Stimulated activated CD8-positive, alpha-beta memory T cell treated with anti-CD3 and anti-CD28 coated beads, Interleukin-15, amount 100 ng/mL, for 1 hour (primary cell): Measurements from ENCODE around the gene PYCR2.

Experiments used
- DNase-seq: peaks from one replicate; pipeline ENCODE4 v3.0.0-alpha.2; 2020; ENCODE audit warnings: low read depth

PYCR2 gene

DNA sequence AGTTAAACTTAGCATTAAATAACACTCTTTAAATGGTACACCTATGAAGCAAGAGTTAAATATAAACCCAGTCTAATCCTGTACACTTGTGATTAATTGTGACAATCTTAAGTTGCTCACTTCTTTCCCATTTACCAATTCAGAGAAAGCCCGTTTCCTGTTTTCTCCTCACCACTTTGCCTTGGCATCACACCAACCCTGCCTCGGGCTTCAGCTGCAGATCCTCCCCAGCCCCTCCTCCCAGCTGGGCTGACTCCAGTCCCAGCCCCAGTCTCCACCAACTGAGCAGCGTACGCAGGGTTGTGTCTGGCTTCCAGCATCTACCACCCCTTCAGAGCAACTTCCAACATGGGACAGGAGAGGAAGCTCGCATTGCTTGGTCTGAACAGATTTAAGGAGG, 4.1 kb downstream of the PYCR2 start:
- DNase-seq: no peak

DNA sequence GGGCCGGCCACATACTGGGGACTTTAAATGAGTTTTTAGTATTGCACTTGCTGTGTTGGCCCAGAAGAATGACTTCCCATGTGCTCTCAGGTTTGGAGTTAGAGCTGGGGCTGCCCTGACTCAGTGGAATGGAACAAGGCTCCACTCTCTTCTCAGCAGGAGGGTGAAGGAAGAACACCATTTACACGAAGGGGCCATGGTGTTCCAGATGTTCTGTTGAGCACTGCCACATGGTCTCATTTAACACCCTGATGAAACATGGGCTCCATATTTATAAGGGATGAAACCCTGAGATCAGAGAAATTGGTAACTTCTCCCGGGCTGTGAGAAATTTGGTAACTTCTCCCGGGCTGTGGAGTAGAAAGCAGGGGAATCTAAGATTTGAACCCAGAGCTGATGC, 5.8 kb downstream of the PYCR2 start:
- no peak for DNase-seq

DNA sequence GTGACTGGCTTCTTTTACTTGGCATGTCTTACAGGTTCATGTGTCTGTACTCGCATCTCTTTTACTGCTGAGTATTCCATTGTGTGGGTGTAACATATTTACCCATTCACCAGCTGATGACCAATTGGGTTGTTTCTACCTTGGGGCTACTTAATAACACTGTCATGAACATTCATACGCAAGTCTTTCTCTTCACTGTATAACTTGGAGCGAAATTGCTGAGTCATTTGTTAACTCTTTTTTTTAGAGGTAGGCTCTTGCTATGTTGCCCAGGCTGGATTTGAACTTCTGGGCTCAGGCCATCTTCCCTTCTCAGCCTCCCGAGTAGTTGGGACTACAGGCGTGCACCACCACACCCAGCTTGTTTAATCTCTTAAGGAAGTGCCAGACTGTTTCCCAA, 6.5 kb downstream of the PYCR2 start:
- no peak for DNase-seq

DNA sequence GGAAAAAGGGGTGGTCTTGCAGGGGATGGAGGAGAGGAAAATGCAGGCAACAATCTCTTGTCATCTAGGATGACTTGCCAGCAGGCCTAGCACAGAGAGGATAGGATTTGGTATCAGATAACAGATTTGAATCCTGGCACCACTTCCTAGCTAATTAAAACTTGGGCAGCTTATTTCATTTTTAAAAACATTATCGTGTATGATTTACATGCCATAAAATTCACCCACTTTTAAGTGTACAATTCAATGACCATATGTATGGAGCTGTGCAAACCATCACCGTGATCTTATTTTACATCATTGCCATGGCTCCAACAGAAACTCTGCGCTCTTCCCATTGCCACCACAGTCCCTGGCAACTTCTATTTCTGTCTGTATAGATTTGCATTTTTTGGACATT, 6.9 kb downstream of the PYCR2 start:
- DNase-seq: no peak

DNA sequence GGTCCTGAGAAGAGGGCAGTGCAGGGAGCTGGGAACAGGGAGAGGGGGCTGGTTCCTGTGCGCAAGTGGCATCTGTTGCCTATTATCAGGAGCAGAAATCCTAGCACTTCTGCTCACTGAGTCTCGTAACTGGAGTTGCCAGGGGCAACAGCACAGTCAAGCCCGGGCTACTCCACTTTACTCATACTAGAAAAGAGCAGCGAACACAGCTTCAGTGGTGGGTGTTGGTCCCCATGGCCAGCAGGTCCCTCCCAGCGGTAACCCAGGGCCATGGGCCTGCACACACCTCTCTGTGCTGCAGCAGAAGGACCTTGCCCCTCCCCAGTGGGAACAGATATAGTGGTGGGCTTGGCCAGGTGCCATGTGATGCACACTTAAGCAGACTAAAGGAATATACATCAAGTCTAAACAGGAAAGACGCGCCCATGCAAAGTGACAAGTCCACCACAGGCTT, 8.5 kb downstream of the PYCR2 start:
- DNase-seq: no peak

DNA sequence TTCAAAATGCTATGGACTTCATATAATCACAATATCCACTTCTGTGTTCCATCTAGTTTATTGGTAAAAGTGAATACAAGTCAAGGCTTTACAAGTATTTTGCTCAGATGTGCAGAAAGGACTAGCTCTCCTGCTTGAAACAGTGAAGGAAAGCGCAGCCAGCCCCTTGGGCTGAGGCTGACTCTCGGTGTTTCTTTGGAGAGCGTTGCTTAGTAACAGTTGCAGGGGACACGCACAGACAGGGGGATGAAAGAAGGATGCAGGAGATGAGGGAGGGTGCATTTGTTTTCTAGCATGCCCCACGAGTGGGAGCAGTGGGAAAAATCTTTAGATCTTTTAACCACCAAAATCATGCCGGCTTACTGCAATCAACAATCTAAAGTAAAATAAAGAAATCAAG, 9.1 kb downstream of the PYCR2 start:
- no peak for DNase-seq

DNA sequence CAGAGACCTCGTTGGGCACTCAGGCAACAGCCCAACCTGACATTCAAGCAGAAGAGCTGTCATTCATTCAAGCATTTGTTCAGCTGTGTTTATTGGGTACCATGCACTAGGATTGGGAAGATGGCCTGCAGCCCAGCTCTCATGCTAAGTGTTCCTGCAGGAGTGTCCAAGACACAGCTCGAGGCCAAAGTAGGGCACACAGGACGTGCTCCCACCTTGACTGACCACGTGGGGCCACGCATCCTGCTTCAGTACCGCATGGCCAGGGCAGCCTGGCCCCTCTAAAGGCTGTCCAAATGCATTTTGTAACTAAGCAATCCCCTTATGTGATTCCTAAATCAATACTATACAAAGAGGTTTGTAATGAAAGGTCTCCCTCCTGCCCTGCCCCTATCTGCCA, 9.7 kb downstream of the PYCR2 start:
- no peak for DNase-seq

DNA sequence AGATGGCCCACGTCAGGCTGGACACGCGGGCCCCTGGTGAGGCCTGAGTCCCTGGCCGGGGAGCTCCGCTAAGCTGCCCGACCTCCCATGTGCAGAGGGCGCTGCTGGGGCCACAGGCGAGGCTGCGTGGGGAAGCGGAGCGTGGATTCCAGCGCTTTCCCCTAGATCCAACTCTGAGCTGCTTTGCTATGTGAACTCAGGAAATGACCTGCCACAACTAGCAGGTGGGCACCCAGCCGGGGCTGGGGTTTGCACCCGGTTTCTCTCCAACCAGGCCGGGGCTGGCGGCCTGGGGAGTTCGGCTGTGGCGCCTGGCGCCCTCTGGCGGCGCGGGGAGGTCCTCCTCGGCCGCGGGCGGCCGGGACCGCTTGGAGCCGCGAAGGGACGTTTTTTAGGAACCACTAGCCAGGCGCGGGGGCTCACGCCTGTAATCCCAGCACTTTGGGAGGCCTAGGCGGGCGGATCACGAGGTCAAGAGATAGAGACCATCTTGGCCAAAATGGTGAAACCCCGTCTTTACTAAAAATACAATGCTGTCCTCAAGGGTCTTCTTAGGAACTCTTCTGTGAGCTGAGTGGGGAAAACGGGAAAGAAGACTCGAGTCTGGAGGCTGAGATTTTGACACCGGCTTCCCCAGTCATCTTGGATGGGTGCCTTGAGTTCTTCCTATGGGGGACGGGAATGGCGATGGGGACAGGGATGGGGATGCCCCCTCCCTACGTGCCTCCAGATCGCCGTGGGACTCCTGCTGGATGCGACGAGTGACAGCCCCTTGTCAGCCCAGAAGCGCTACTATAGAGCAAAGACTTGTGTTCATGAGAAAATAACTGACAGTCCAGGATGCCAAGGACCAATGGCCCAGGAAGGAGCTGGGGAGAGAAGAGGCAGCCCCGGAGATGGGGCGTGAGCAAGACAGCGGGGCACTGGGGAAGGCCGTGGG, 12.6 kb downstream of the PYCR2 start:
- DNase-seq: peak; percentile 52

DNA sequence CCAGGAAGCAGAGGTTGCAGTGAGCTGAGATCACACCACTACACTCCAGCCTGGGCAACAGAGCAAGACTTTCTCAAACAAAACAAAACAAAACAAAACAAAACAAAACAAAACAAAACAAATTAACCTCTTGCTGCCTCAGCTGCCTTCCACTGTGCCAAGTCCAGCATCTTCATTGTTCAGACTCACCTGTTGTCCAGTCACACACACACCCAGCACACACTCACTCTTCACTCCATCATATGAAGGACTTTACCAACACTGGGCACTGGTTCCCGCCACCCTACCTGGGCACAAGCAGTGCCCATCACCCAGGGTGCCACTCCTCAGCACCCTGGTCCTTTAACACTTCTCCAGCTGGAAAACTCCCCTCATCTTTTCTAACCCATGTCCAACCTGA, 14.6 kb downstream of the PYCR2 start:
- no peak for DNase-seq

DNA sequence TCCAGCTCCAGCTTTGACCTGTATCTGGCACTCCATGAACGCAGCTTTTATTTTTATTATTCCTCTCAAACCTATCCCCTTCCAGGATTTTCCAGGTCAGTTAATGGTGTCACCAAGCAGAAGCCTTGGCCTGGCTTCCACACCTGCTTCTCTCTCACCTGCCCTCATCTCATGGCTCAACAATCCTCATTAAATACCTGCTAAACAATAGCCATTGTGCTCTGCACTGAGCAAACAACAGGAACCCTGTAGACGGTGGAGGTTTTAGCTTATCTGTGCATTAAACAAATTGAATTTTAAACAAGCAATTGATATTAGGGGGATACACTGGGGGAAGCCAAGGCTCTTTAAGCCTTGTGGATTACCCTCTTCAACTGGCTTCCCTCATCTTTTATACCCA, 15.3 kb downstream of the PYCR2 start:
- no peak for DNase-seq

DNA sequence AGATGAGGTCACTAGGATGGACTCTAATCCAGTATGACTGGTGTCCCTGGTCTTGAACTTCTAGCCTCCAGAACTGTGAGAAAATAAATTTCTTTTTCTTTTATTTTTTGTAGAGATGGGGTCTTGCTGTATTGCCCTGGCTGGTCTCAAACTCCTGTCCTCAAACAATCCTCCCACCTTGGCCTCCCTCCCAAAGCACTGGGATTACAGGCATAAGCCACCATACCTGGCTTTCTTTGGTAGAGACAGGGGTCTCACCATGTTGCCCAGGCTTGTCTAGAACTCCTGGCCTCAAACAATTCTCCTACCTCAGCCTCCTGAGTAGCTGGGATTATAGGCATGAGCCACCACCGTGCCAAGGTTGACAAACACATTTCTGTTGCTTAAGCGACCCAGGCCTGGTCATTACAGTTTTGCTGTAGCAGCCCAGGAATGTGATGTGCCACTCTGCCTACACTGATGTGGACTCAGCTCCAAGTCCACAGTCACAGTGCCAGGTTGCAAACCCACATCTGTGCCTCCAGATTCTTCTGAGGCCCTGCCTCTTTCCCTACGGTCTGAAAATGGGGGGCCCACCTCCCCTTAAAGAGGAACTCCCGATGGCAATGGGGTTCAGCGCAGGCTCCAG, 15.9 kb downstream of the PYCR2 start:
- DNase-seq: no peak

DNA sequence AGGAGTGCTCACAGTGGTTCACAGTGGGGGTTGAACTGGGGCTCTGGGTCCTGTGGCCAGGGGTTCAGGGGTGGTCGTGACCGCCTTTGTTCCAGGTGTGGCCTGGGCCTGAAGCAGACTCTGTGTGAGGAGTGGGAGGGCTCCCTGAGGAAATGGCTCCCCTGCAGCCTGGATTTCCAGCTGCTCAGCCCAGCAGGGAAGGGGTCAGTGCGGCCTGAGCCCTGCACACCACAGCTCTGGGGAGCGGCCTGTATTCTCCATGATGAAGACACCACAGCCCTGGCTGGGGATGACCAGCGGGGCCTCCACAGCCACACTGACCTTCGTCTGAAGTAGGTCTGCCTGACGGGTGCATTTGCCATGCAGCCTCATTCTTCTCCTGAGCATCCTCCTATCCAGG, 16.7 kb downstream of the PYCR2 start:
- no peak for DNase-seq

DNA sequence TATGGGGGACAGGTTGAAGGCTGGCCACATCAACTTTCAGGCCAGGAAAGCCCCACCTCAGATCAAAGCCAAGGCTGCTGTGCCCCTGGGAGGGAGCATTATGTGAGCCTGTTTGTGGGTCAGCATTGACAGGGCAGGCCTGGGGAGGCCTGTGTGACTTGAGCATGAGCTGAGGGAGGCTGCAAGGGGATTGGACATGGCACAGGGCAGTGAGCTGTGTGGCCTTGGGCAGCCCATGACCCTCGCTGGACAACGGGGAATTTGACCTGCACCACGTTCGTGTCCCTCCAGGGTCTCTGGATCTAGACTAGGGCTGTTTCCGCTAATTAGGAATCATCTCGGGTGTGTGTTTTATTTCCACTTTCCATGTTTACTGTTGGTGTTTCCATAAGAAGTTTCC, 17.6 kb downstream of the PYCR2 start:
- no peak for DNase-seq

DNA sequence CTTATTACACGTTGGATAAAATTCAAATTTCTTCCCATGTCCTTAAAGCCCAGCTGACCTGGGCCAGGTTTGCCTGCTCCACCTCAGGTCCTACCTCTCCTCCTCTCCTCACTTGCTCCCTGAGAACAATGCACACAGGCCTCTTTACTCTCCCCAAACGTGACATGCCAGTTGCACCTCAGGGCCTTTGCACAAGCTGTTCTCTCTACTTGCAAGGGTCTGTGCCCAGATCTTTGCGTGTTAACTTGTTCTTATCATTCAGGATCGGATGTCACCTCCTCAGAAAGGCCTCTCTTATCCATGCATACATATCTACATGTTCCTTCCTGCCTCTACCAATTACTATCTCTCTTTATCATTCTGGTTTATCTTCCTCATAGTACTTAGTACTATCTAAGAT, 20.4 kb downstream of the PYCR2 start:
- DNase-seq: no peak

DNA sequence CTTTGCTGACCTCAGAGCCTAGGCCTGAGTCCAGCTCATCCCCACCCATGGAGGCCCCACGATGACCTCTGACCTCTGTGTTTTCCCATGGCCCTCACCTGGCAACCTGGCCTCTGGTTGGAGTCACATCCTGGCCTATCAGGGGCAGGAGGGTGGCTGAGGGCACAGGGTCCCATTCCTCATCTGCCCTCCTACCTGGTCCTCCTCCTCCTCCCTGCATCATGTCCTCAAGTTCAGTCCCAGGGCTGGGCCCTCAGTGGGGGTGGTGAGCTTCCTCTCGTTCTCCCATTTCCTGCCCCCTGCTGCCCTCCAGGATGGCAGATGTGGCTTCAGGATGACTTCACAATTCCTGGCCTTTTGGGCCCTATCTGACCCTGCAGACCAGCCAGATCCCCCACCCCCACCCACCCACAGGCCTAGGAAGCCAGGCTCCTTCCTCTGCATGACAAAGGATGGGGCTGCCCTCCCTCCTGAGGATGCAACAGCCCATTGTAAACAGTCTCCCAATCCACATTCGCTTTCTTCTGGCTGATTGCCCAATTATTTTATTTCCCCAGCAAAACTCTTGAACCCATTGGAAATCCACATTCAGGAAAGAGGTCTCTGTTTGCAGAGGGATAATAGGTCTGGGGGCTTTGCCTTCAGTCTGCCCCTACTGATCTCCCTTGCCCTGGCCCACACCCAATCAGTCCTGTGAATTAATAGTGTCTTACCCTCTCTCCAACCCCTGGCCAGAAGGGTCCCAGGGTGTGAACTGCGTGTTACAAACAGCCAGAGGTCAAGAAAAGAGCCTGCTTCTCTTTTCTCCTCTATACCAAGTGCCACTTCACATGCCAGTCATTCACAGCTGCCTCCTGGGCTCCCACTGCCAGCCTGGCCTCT, 24.8 kb downstream of the PYCR2 start:
- DNase-seq: no peak

DNA sequence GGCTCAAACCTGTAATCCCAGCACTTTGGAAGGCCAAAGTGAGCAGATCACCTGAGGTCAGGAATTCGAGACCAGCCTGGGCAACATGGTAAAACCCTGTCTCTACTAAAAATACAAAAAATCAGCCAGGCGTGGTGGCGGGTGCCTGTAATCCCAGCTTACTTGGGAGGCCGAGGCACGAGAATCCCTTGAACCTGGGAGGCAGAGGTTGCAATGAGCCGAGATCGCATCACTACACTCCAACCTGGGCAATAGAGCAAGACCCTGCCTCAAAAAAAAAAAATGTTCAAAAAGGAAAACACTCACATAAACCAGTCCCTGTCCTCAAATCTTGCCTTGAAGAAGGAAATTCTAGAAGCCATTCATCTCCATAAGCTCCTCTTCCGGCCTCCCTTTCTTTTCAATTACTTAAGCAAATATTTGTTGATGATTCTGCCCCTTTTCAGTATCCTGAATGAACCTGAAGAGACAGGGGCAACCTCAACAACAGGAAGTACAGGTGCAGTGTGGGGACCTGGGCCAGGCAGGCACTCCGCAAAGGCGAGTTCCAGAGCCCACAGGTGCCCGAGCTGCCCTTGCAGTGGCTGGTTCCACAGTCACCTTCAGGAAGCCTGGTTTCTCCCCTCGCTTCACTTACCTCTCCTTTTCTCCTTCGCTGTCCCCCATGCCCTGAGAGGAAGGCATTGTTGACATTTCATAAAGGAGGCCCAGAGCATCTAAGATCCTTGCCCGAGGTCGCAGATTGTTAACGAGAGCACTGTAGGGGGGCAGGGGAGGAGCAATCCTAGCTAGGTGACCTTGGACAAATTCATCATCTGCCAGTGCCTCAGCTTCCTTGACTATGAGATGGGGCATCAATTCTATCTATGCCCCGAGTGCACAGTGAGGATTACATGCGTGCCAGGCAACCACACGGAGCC, 26.2 kb downstream of the PYCR2 start:
- DNase-seq: no peak

DNA sequence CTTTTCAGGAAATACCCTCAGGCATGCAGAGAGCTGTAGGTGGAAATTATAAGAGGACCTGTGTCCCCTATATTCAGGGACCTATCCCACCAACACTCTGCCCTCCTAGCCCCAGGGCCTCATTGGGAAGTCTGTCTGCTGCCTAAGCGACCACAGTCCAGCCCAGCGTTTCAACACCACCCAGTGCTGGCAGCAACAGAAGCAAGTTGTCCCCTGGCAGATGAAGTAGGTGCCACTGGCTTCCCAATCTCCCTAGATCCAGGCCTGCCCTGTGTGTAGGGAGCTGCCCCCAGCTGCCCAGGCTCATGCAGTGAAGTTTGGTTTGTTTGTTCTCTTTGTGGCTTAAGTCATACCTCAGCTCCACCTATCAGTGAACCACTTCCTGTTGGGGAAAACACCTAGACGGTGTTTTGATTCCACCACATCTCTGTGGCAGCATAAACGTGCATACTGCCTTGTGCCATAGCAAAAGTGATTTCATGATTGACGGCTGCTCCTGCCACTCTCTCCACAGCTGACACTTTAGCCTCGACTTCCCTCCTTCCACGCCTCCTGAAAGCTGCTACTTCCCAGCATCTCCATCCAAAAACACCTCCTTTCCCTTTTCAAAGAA, 27.0 kb downstream of the PYCR2 start:
- DNase-seq: peak; percentile 44

DNA sequence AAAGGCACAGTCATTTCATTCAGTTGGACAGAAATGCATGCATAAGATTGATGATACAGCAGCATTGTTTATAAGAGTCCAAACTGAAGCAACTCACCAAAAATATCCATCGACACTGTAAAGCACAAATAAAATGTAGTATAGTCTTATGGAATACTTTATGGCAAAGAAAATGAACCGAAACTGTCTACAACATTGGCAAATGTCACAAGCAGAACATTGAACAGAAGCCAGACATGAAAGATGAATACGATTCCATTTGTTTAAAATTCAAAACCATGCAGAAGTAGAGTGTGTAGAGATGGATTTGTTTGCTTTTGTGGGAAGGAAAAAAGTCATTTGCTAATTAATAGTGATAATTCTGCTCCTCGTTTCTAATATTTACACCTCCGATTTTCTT, 27.6 kb downstream of the PYCR2 start:
- DNase-seq: no peak

DNA sequence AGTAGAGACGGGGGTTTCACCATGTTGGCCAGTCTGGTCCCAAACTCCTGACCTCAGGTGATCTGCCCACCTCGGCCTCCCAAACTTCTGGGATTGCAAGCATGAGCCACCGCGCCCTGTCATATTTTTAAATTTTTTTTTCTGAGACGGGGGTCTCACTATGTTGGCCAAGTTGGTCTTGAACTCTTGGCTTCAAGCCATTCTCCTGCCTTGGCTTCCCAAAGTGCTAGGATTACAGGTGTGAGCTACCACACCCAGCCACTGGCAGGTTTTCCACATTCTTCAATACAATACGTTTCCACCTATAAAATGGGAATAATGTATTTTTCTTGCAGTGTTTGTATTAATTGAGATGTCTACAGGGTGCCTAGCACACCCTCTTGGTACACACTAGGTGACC, 31.7 kb downstream of the PYCR2 start:
- no peak for DNase-seq

DNA sequence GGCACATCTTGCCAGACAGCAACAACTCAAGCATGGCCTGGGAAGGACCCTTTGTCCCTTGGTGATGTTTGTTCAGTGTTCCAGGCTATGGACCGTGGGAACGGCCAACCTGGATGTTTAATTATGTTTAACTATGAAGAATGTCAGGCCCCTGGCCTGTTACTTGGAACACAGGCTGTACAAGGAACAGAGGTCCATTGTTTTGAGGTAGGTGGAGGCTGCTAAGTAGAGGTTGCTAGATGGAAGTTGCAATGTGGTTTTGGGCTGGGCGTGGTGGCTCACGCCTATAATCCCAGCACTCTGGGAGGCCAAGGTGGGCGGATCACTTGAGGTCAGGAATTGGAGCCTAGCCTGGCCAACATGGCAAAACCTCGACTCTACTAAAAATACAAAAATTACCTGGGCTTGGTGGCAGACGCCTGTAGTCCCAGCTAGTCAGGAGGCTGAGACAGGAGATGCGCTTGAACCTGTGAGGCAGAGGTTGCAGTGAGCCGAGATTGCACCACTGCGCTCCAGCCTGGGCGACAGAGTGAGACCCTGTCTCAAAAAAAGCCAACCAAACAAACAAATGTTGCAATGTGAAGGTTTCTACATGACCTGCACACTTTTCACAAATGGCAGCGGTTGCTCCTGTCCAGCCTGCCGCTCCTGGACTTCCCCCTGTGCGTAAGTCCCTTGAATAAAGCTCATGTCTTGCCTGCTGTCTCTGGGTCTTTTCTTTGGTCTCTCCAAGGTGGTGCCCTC, 32.6 kb downstream of the PYCR2 start:
- no peak for DNase-seq
